Keratinocyte (primary cell): ENCODE results near the gene BBX. TPM values are rescaled to one million over a fixed set of nuclear protein-coding genes. Genes with fewer than 3 reads are reported as not detected.

Source experiments
- DNase-seq: peaks from one replicate; pipeline ENCODE4 v3.0.0-alpha.2; 2011; ENCODE audit warnings: low read depth, missing footprints, low spot score
- FAIRE-seq: peaks from 2 replicates; lab custom pipeline; 2011; peaks lifted over from hg19 to GRCh38; lab: Jason Lieb, UNC
- H2AFZ ChIP-seq: 2 replicates; pipeline ENCODE4 v1.6.0; 2012; ENCODE audit warnings: low read length, control low read depth, inconsistent platforms; ENCODE audit not compliant: control insufficient read depth
- H3K27ac ChIP-seq: 2 replicates; pipeline ENCODE4 v1.5.1; 2011; ENCODE audit warnings: low read length; ENCODE audit not compliant: control insufficient read depth, insufficient read depth
- H3K27me3 ChIP-seq: 3 replicates; pipeline ENCODE4 v1.6.0; 2011; ENCODE audit warnings: low read length; ENCODE audit not compliant: control insufficient read depth, insufficient read depth; ENCODE audit errors: extremely low read depth
- H3K36me3 ChIP-seq, 2 experiments: 2 replicates in 1 of 2; 3 replicates in 1 of 2; pipeline ENCODE4 v1.5.1; 2011; ENCODE audit warnings: low read length in 2 of 2, mild to moderate bottlenecking in 1 of 2; ENCODE audit not compliant: control insufficient read depth in 2 of 2, insufficient read depth in 2 of 2; ENCODE audit errors: extremely low read depth in 1 of 2
- H3K4me1 ChIP-seq: 3 replicates; pipeline ENCODE4 v1.5.1; 2011; ENCODE audit warnings: low read length; ENCODE audit not compliant: control insufficient read depth, insufficient read depth; ENCODE audit errors: extremely low read depth
- H3K4me2 ChIP-seq: 3 replicates; pipeline ENCODE4 v1.6.0; 2011; ENCODE audit warnings: low read depth, low read length; ENCODE audit not compliant: control insufficient read depth, insufficient read depth; ENCODE audit errors: extremely low read depth
- H3K4me3 ChIP-seq, 3 experiments: fragments of 200-600 bp in 1 of 3; sonication (generic) in 1 of 3; 2 replicates in 2 of 3; 3 replicates in 1 of 3; pipeline ENCODE4 v1.5.1; 2011 to 2016; ENCODE audit warnings: low read length in 3 of 3, mild to moderate bottlenecking in 3 of 3, control low read depth in 2 of 3, inconsistent platforms in 1 of 3, low read depth in 1 of 3, mixed read lengths in 1 of 3, mixed run types in 1 of 3, moderate library complexity in 1 of 3; ENCODE audit not compliant: control insufficient read depth in 2 of 3, insufficient read depth in 2 of 3; ENCODE audit errors: extremely low read depth in 1 of 3
- H3K79me2 ChIP-seq: 2 replicates; pipeline ENCODE4 v1.6.0; 2012; ENCODE audit warnings: low read length; ENCODE audit not compliant: control insufficient read depth, insufficient read depth
- H3K9ac ChIP-seq: 3 replicates; pipeline ENCODE4 v1.6.0; 2011; ENCODE audit warnings: low read length; ENCODE audit not compliant: control insufficient read depth, insufficient read depth; ENCODE audit errors: extremely low read depth
- H3K9me1 ChIP-seq: 3 replicates; pipeline ENCODE4 v1.6.0; 2011; ENCODE audit warnings: low read length; ENCODE audit not compliant: control insufficient read depth, insufficient read depth; ENCODE audit errors: extremely low read depth
- H3K9me3 ChIP-seq: 2 replicates; pipeline ENCODE4 v1.5.1; 2012; ENCODE audit warnings: low read depth, low read length; ENCODE audit not compliant: control insufficient read depth
- H4K20me1 ChIP-seq: 3 replicates; pipeline ENCODE4 v1.6.0; 2011; ENCODE audit warnings: low read length; ENCODE audit not compliant: control insufficient read depth, insufficient read depth; ENCODE audit errors: extremely low read depth
- CTCF ChIP-seq, 3 experiments: IDR thresholded peaks in 1 of 3; conservative IDR thresholded peaks in 1 of 3; optimal IDR thresholded peaks in 1 of 3; 2 replicates in 2 of 3; 3 replicates in 1 of 3; pipeline versions ENCODE3 to v1.5.1; 2011; ENCODE audit warnings: low read length in 3 of 3, mild to moderate bottlenecking in 3 of 3, moderate library complexity in 2 of 3, control low read depth in 1 of 3, inconsistent platforms in 1 of 3; ENCODE audit not compliant: insufficient read depth in 2 of 3; ENCODE audit errors: extremely low read depth in 1 of 3
- EZH2 ChIP-seq: IDR thresholded peaks from one replicate; pipeline ENCODE4 v1.6.1; 2012; ENCODE audit warnings: inconsistent platforms, mild to moderate bottlenecking, low read length, moderate library complexity
- dilution Hi-C: fragments of 300-500 bp; cut with MboI; formaldehyde crosslinking; loops from one replicate; pipeline ENCODE4 v1.7.0; 2020; ENCODE audit warnings: low sequenced_read_pairs; ENCODE audit not compliant: extremely low pct_ligation_motif_present
- polyA plus RNA-seq, 5 experiments: library from polyadenylated mRNA; depleted of rRNA in 3 of 5; stranded (reverse) in 3 of 5; stranded (forward) in 1 of 5; unstranded in 1 of 5; fragments of >200 nt; gene quantifications; 1 replicate in 1 of 5; 2 replicates in 3 of 5; 3 replicates in 1 of 5; pipeline versions ENCODE4 v1.2.1 to v1.2.3, GENCODE V29; 2011 to 2012; ENCODE audit warnings: missing spikeins in 2 of 5, low read depth in 1 of 5, low replicate concordance in 1 of 5

The BBX gene
- polyA plus RNA-seq, 1 donor (not counting 4 experiments of a cell fraction or from before 2014, with no cell fraction given): 43.4 TPM

GRCh38 chr3:107662124-107662507 is 139.4 kb downstream of the BBX start:
- DNase-seq (no peak), FAIRE-seq (no peak)
- TF ChIP-seq EZH2 (no peak), CTCF (optimal IDR thresholded peaks at IDR 0.05 in 1 of 3, IDR thresholded peaks at IDR 0.05 in 1 of 3, conservative IDR thresholded peaks at IDR 0.05 in 1 of 3; ENCODE audit: extremely low read depth in 1 of 3, insufficient read depth in 2 of 3, low read length in 3 of 3) (no peak)
- H3K9ac ChIP-seq: no peak overlapping the region
- H3K36me3 ChIP-seq: no peaks in the 10 kb centered on the region
- H3K9me3 ChIP-seq: no peaks in the 10 kb centered on the region
- no peaks in the 10 kb centered on the region for H3K79me2 ChIP-seq
- no peaks in the 10 kb centered on the region for H3K27me3 ChIP-seq
- H3K4me3 ChIP-seq: no peak overlapping the region
- no peak overlapping the region for H2AFZ ChIP-seq
- H3K9me1 ChIP-seq: no peaks in the 10 kb centered on the region
- no peaks in the 10 kb centered on the region for H4K20me1 ChIP-seq
- no peaks in the 10 kb centered on the region for H3K4me1 ChIP-seq
- dilution Hi-C loops: no loop called here
- H3K27ac ChIP-seq: no peak overlapping the region
- H3K4me2 ChIP-seq: peak overlapping the region; percentile 18

DNA sequence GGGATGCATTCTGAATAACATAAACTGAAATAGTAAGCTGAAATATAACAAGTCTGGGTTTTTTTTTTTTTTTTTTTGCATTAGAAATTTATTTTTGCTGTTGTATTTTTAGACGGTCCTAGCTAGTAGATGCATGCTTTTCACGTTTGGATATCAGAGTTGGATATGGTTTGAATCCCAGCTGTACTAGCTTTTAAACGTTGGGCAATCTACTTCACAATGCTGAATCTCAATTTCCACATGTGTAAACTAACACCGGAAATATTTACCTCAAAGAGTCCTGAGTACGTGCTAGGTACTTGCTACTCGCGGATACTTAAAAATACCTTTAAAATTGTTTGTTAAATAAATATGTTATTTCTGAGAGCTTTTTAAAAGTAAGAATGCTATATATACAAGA is 139.8 kb downstream of the BBX start:
- dilution Hi-C loops: no loop called here
- TF ChIP-seq CTCF (optimal IDR thresholded peaks at IDR 0.05 in 1 of 3, IDR thresholded peaks at IDR 0.05 in 1 of 3, conservative IDR thresholded peaks at IDR 0.05 in 1 of 3; ENCODE audit: extremely low read depth in 1 of 3, insufficient read depth in 2 of 3, low read length in 3 of 3) (no peak), EZH2 (no peak)
- DNase-seq (no peak), FAIRE-seq (no peak)
- no peaks in the 10 kb centered on the region for H3K36me3 ChIP-seq
- H3K4me1 ChIP-seq: no peaks in the 10 kb centered on the region
- H2AFZ ChIP-seq: no peak overlapping the region
- H3K4me2 ChIP-seq: no peak overlapping the region
- no peak overlapping the region for H3K9ac ChIP-seq
- no peaks in the 10 kb centered on the region for H3K27me3 ChIP-seq
- H3K27ac ChIP-seq: no peak overlapping the region
- H3K4me3 ChIP-seq: no peak overlapping the region
- no peaks in the 10 kb centered on the region for H4K20me1 ChIP-seq
- no peaks in the 10 kb centered on the region for H3K79me2 ChIP-seq
- no peaks in the 10 kb centered on the region for H3K9me3 ChIP-seq
- no peaks in the 10 kb centered on the region for H3K9me1 ChIP-seq
